B cell (primary cell): ENCODE results near the gene ZNF335. TPM values are rescaled to one million over a fixed set of nuclear protein-coding genes. Genes with fewer than 3 reads are reported as not detected.
"Not testable (repeated sequence)": the region's sequence is repeated elsewhere in the genome, so short reads cannot be mapped to it uniquely, and the experiment has no call there.

ENCODE experiments used
- ATAC-seq: fragments of 200-7000 bp; cut with Tn5 transposase; one replicate; pipeline ENCODE4 v1.10.0; 2021; ENCODE audit warnings: low read depth, mild to moderate bottlenecking, moderate number of reproducible peaks, moderate library complexity
- CTCF ChIA-PET: fragments of 350-600 bp; sonication (Branson Sonifier 250); formaldehyde crosslinking; loops from one replicate; lab custom pipeline; 2021; ENCODE audit warnings: antibody characterized with exemption, inconsistent platforms; lab: Charles Lee
- POLR2A ChIA-PET: fragments of 350-600 bp; sonication (Branson Sonifier 250); formaldehyde crosslinking; loops from one replicate; lab custom pipeline; 2021; ENCODE audit warnings: antibody characterized with exemption; lab: Charles Lee
- DNase-seq: peaks from one replicate; pipeline ENCODE4 v3.0.0; 2013
- H2AFZ ChIP-seq: 2 replicates; pipeline ENCODE4 v1.6.1; 2012; ENCODE audit warnings: mild to moderate bottlenecking, low read depth, low read length; ENCODE audit not compliant: insufficient read depth, poor library complexity, severe bottlenecking
- H3K27ac ChIP-seq, 2 donors: 1 replicate in 1 of 2; 2 replicates in 1 of 2; pipeline ENCODE4 v1.5.1; 2012 to 2013; ENCODE audit warnings: low read length in 2 of 2, mild to moderate bottlenecking in 2 of 2, moderate library complexity in 1 of 2
- H3K27me3 ChIP-seq, 4 experiments: fragments of 200-600 bp in 1 of 4; sonication (generic) in 1 of 4; replicated peaks in 1 of 4; 1 replicate in 2 of 4; 2 replicates in 2 of 4; pipeline versions ENCODE4 v1.6.1 to v1.7.0; 2013 to 2016; ENCODE audit warnings: low read length in 3 of 4, mild to moderate bottlenecking in 2 of 4, mixed read lengths in 1 of 4, moderate library complexity in 1 of 4; ENCODE audit not compliant: insufficient read depth in 4 of 4, control insufficient read depth in 3 of 4; ENCODE audit errors: control extremely low read depth in 1 of 4
- H3K36me3 ChIP-seq, 2 experiments: replicated peaks in 1 of 2; 1 replicate in 1 of 2; 2 replicates in 1 of 2; pipeline versions ENCODE4 v1.6.1 to v1.7.1; 2013; ENCODE audit warnings: low read length in 1 of 2; ENCODE audit not compliant: insufficient read depth in 2 of 2, control insufficient read depth in 1 of 2; ENCODE audit errors: control extremely low read depth in 1 of 2, extremely low read depth in 1 of 2
- H3K4me1 ChIP-seq, 2 donors: fragments of 200-600 bp in 1 of 2; sonication (generic) in 1 of 2; 1 replicate in 1 of 2; 2 replicates in 1 of 2; pipeline versions ENCODE4 v1.5.1 to v1.6.1; 2013 to 2017; ENCODE audit warnings: low read length in 2 of 2; ENCODE audit not compliant: control insufficient read depth in 2 of 2, insufficient read depth in 2 of 2
- H3K4me2 ChIP-seq: replicated peaks from 2 replicates; pipeline ENCODE3; 2012; ENCODE audit warnings: mild to moderate bottlenecking, low read depth, low read length; ENCODE audit not compliant: poor library complexity, severe bottlenecking
- H3K4me3 ChIP-seq, 5 experiments: fragments of 200-600 bp in 1 of 5; sonication (generic) in 1 of 5; 1 replicate in 3 of 5; 2 replicates in 2 of 5; pipeline versions ENCODE4 v1.5.1 to v1.7.0; 2011 to 2016; ENCODE audit warnings: low read length in 4 of 5, mild to moderate bottlenecking in 4 of 5, low read depth in 2 of 5, control low read depth in 1 of 5, moderate library complexity in 1 of 5; ENCODE audit not compliant: insufficient read depth in 1 of 5; ENCODE audit errors: control extremely low read depth in 1 of 5, extremely low read depth in 1 of 5
- H3K79me2 ChIP-seq: fragments of 200-600 bp; sonication (generic); one replicate; pipeline ENCODE4 v1.6.0; 2016; ENCODE audit warnings: low read length; ENCODE audit not compliant: control insufficient read depth, insufficient read depth
- H3K9ac ChIP-seq: fragments of 200-600 bp; sonication (generic); 2 replicates; pipeline ENCODE4 v1.6.1; 2017; ENCODE audit warnings: mild to moderate bottlenecking, low read length, moderate library complexity
- H3K9me3 ChIP-seq, 3 donors: one replicate each; pipeline versions ENCODE4 v1.6.1 to v1.7.1; 2013; ENCODE audit warnings: low read length in 2 of 3; ENCODE audit not compliant: control insufficient read depth in 2 of 3, insufficient read depth in 1 of 3; ENCODE audit errors: control extremely low read depth in 1 of 3
- H4K20me1 ChIP-seq: 2 replicates; pipeline ENCODE4 v1.6.0; 2012; ENCODE audit warnings: mild to moderate bottlenecking, low read length; ENCODE audit not compliant: insufficient read depth, control insufficient read depth, poor library complexity, severe bottlenecking
- H3K27ac Mint-ChIP-seq: one replicate; pipeline ENCODE4 v1.8.0; 2021; ENCODE audit warnings: mixed read lengths
- H3K27me3 Mint-ChIP-seq: one replicate; pipeline ENCODE4 v1.8.0; 2021; ENCODE audit warnings: mixed read lengths
- H3K4me1 Mint-ChIP-seq: one replicate; pipeline ENCODE4 v1.8.0; 2021; ENCODE audit warnings: mixed read lengths
- H3K4me3 Mint-ChIP-seq: one replicate; pipeline ENCODE4 v1.8.0; 2021; ENCODE audit warnings: mixed read lengths
- H3K9me3 Mint-ChIP-seq: one replicate; pipeline ENCODE4 v1.8.0; 2022; ENCODE audit warnings: mixed read lengths; ENCODE audit not compliant: insufficient read depth
- CTCF ChIP-seq: fragments of 200-600 bp; IDR thresholded peaks from one replicate; pipeline ENCODE4 v1.8.0; 2022; ENCODE audit warnings: antibody characterized with exemption, mild to moderate bottlenecking
- EZH2 ChIP-seq: IDR thresholded peaks from 2 replicates; pipeline ENCODE4 v1.6.1; 2012; ENCODE audit warnings: borderline replicate concordance, low read depth, mild to moderate bottlenecking, moderate library complexity, low read length; ENCODE audit not compliant: insufficient read depth, poor library complexity, severe bottlenecking
- WGBS: methylation state at CpG from one replicate; pipeline ENCODE4 v1.1.5; 2013; ENCODE audit warnings: missing lambda C conversion rate; ENCODE audit not compliant: insufficient coverage; 5-methylcytosine and 5-hydroxymethylcytosine counted together
- intact Hi-C: fragments of 100-400 bp; cut with micrococcal nuclease; formaldehyde crosslinking; loops from one replicate; pipeline ENCODE4 v1.10.0; 2022
- polyA plus RNA-seq: library from polyadenylated mRNA; depleted of rRNA; stranded (reverse); fragments of >200 nt; gene quantifications from 2 replicates; pipeline ENCODE4 v1.2.3, GENCODE V29; 2012
- total RNA-seq, 2 donors: library from RNA; stranded (reverse); fragments of 120-200 nt in 1 of 2; gene quantifications; 1 replicate in 1 of 2; 2 replicates in 1 of 2; pipeline versions ENCODE4 v1.2.3 to v1.2.4, GENCODE V29; 2013 to 2022

The ZNF335 gene
- total and polyA plus RNA-seq, 2 donors (not counting 1 experiment from before 2014, with no cell fraction given), result 62.3 to 62.7 TPM

- intact Hi-C loops, H3K79me2 ChIP-seq, H3K9ac ChIP-seq, H3K27ac Mint-ChIP-seq, H3K4me2 ChIP-seq, H3K9me3 Mint-ChIP-seq, H3K27me3 Mint-ChIP-seq, H3K4me3 Mint-ChIP-seq, ATAC-seq, H3K9me3 ChIP-seq, H3K4me1 ChIP-seq, H2AFZ ChIP-seq, H3K4me1 Mint-ChIP-seq, H3K27ac ChIP-seq, H4K20me1 ChIP-seq, POLR2A ChIA-PET, H3K27me3 ChIP-seq, DNase-seq, H3K4me3 ChIP-seq: not testable (repeated sequence)
- CTCF ChIA-PET, result interaction anchor here (1.4 kb wide), 1 partner anchor 69 kb away, joined by 4 read pairs; no protein-coding TSS in a partner anchor
- 90% methylated on average over 5 of the region's 6 CpGs for whole genome bisulfite sequencing
- H3K36me3 ChIP-seq, result peaks cover 0 to 15% of the 10 kb centered on the region in 2 experiments
Measured at GRCh38 chr20:45901332-45901731, 70.7 kb downstream of the ZNF335 start.

- no peak for DNase-seq
- no peak overlapping the region for H3K27ac Mint-ChIP-seq
Measured at GRCh38 chr20:45899046-45899835, 72.8 kb downstream of the ZNF335 start.

More at GRCh38 chr20:45899046-45899835, 72.8 kb downstream of the ZNF335 start:
- no peak overlapping the region for H2AFZ ChIP-seq
- no peak for TF ChIP-seq CTCF
- no peak for TF ChIP-seq EZH2
- no peaks in the 10 kb centered on the region for H3K27me3 ChIP-seq
- intact Hi-C loops, result no loop called here
- H3K4me3 ChIP-seq, result no peak overlapping the region
- ChIA-PET POLR2A (interaction anchor here (1.0 kb wide), 1 partner anchor 11 kb away, joined by 3 read pairs; no protein-coding TSS in a partner anchor), CTCF (interaction anchor here (1.6 kb wide), 1 partner anchor 17 kb away, joined by 3 read pairs; no protein-coding TSS in a partner anchor)
- 98% methylated on average over 6 of the region's 13 CpGs for WGBS
- peaks cover 0 to 21% of the 10 kb centered on the region in 2 experiments for H3K36me3 ChIP-seq
- no peaks in the 10 kb centered on the region for H3K79me2 ChIP-seq
- H3K9ac ChIP-seq, result no peak overlapping the region
- no peak for ATAC-seq
- H3K27ac ChIP-seq, result no peak overlapping the region
- Mint-ChIP-seq H3K4me1 (peaks cover 9% of the 10 kb centered on the region), H3K9me3 (no peaks in the 10 kb centered on the region), H3K27me3 (no peaks in the 10 kb centered on the region), H3K4me3 (no peak overlapping the region)
- no peaks in the 10 kb centered on the region for H4K20me1 ChIP-seq
- H3K9me3 ChIP-seq, result no peaks in the 10 kb centered on the region
- H3K4me2 ChIP-seq, result no peak overlapping the region
- peaks cover 0 to 7% of the 10 kb centered on the region in 2 donors for H3K4me1 ChIP-seq

Other genes starting within 250 kb of the ZNF335 start
- gene SPINT4, start 249.9 kb downstream of the ZNF335 start, total RNA-seq, result not detected in 2 replicates
- not detected in 2 replicates for gene SPINT4, start 249.9 kb downstream of the ZNF335 start, polyA plus RNA-seq
- gene WFDC3, start 180.3 kb downstream of the ZNF335 start, total RNA-seq, result not detected in 2 replicates
- gene WFDC3, start 180.3 kb downstream of the ZNF335 start, polyA plus RNA-seq, result 0.26 TPM in 1 of 2 replicates, not detected in the other
- 20.1 and 27.3 TPM in 2 replicates for gene DNTTIP1, start 180.2 kb downstream of the ZNF335 start, total RNA-seq
- 20.9 and 25.3 TPM in 2 replicates for gene DNTTIP1, start 180.2 kb downstream of the ZNF335 start, polyA plus RNA-seq
- 0.54 TPM in 1 of 2 replicates, not detected in the other for gene UBE2C, start 159.6 kb downstream of the ZNF335 start, total RNA-seq
- gene UBE2C, start 159.6 kb downstream of the ZNF335 start, polyA plus RNA-seq, result 0.95 and 2.4 TPM in 2 replicates
- gene TNNC2, start 144.9 kb downstream of the ZNF335 start, total RNA-seq, result 0.46 TPM in 1 of 2 replicates, not detected in the other
- 0.33 and 2.4 TPM in 2 replicates for gene TNNC2, start 144.9 kb downstream of the ZNF335 start, polyA plus RNA-seq
- gene SNX21, start 138.4 kb downstream of the ZNF335 start, total RNA-seq, result 1.7 and 2.4 TPM in 2 replicates
- gene SNX21, start 138.4 kb downstream of the ZNF335 start, polyA plus RNA-seq, result 0.95 and 2.2 TPM in 2 replicates
- 27.1 and 32.4 TPM in 2 replicates for gene ACOT8, start 114.8 kb downstream of the ZNF335 start, total RNA-seq
- gene ACOT8, start 114.8 kb downstream of the ZNF335 start, polyA plus RNA-seq, result 43.1 and 64.7 TPM in 2 replicates
- 7.1 and 7.8 TPM in 2 replicates for gene ZSWIM3, start 114.6 kb downstream of the ZNF335 start, total RNA-seq
- 3.0 and 4.0 TPM in 2 replicates for gene ZSWIM3, start 114.6 kb downstream of the ZNF335 start, polyA plus RNA-seq
- 15.7 and 18.5 TPM in 2 replicates for gene ZSWIM1, start 91.0 kb downstream of the ZNF335 start, total RNA-seq
- 2.8 and 5.4 TPM in 2 replicates for gene ZSWIM1, start 91.0 kb downstream of the ZNF335 start, polyA plus RNA-seq
- gene SPATA25, start 84.6 kb downstream of the ZNF335 start, total RNA-seq, result 2.4 and 2.9 TPM in 2 replicates
- gene SPATA25, start 84.6 kb downstream of the ZNF335 start, polyA plus RNA-seq, result 2.5 and 2.9 TPM in 2 replicates
- 4.1 and 5.4 TPM in 2 replicates for gene NEURL2, start 81.0 kb downstream of the ZNF335 start, total RNA-seq
- 1.6 and 3.3 TPM in 2 replicates for gene NEURL2, start 81.0 kb downstream of the ZNF335 start, polyA plus RNA-seq
- gene CTSA, start 80.9 kb downstream of the ZNF335 start, total RNA-seq, result 100 and 113 TPM in 2 replicates
- gene CTSA, start 80.9 kb downstream of the ZNF335 start, polyA plus RNA-seq, result 83.4 and 107 TPM in 2 replicates
- 1.4 and 1.7 TPM in 2 replicates for gene PLTP, start 60.0 kb downstream of the ZNF335 start, total RNA-seq
- gene PLTP, start 60.0 kb downstream of the ZNF335 start, polyA plus RNA-seq, result 2.0 and 4.0 TPM in 2 replicates
- gene PCIF1, start 37.5 kb downstream of the ZNF335 start, total RNA-seq, result 78.9 and 79.2 TPM in 2 replicates
- gene PCIF1, start 37.5 kb downstream of the ZNF335 start, polyA plus RNA-seq, result 70.0 and 74.2 TPM in 2 replicates
- 4.0 and 4.4 TPM in 2 replicates for gene MMP9, start 36.7 kb upstream of the ZNF335 start, total RNA-seq
- 0.19 and 0.75 TPM in 2 replicates for gene MMP9, start 36.7 kb upstream of the ZNF335 start, polyA plus RNA-seq
- gene SLC12A5, start 57.0 kb upstream of the ZNF335 start, total RNA-seq, result 0.32 TPM in 1 of 2 replicates, not detected in the other
- not detected in 2 replicates for gene SLC12A5, start 57.0 kb upstream of the ZNF335 start, polyA plus RNA-seq
- gene NCOA5, start 117.8 kb upstream of the ZNF335 start, total RNA-seq, result 41.6 and 44.1 TPM in 2 replicates
- gene NCOA5, start 117.8 kb upstream of the ZNF335 start, polyA plus RNA-seq, result 26.0 and 28.8 TPM in 2 replicates
- gene CD40, start 146.1 kb upstream of the ZNF335 start, total RNA-seq, result 206 and 210 TPM in 2 replicates
- 154 and 215 TPM in 2 replicates for gene CD40, start 146.1 kb upstream of the ZNF335 start, polyA plus RNA-seq